Measurements from ENCODE around the gene SFXN4. TPM values are rescaled to one million over a fixed set of nuclear protein-coding genes. Genes with fewer than 3 reads are reported as not detected.
A peak's percentile ranks its signal among the peaks of the same experiment; 100 is the strongest.

The SFXN4 gene
- total and polyA plus RNA-seq, 2 of the 13 experiments (the other 11 are each of a cell fraction or from before 2014, with no cell fraction given): 47.7 to 64.9 TPM

GRCh38 chr10:119120413-119120867 is 45.1 kb downstream of the SFXN4 start (continued):
- TF ChIP-seq ZNF280D (CRISPR knock-in tag; IDR thresholded peaks at IDR 0.05) (no peak), KDM2A (CRISPR knock-in tag; IDR thresholded peaks at IDR 0.05; ENCODE audit: borderline replicate concordance, low read depth) (no peak), E2F5 (CRISPR knock-in tag; conservative IDR thresholded peaks at IDR 0.05) (no peak), TBL1XR1 (IDR thresholded peaks at IDR 0.05; ENCODE audit: borderline replicate concordance, low read length, partially characterized antibody) (peak; percentile 98), ISX (CRISPR knock-in tag; conservative IDR thresholded peaks at IDR 0.05) (no peak), TBP (CRISPR knock-in tag; IDR thresholded peaks at IDR 0.05) (no peak), NFE2L1 (CRISPR knock-in tag; IDR thresholded peaks at IDR 0.05; ENCODE audit: borderline replicate concordance) (peak; percentile 84; the same call in 1 of the 2 replicates), MIXL1 (CRISPR knock-in tag; IDR thresholded peaks at IDR 0.05) (peak; percentile 93), SOX5 (CRISPR knock-in tag; IDR thresholded peaks at IDR 0.05; ENCODE audit: borderline replicate concordance) (peak; percentile 85), FOXA1 (IDR thresholded peaks at IDR 0.05) (no peak), FOXA1 (CRISPR knock-in tag; IDR thresholded peaks at IDR 0.05) (peak; percentile 69), HOXD1 (CRISPR knock-in tag; IDR thresholded peaks at IDR 0.05) (no peak), NONO (IDR thresholded peaks at IDR 0.05) (no peak), NONO (CRISPR knock-in tag; conservative IDR thresholded peaks at IDR 0.05) (peak; percentile 75), KDM5B (CRISPR knock-in tag; IDR thresholded peaks at IDR 0.05; ENCODE audit: borderline replicate concordance) (no peak), ZBTB39 (CRISPR knock-in tag; IDR thresholded peaks at IDR 0.05) (no peak), NR1H2 (CRISPR knock-in tag; IDR thresholded peaks at IDR 0.05; ENCODE audit: borderline replicate concordance, low read depth) (no peak), ZSCAN31 (CRISPR knock-in tag; IDR thresholded peaks at IDR 0.05; ENCODE audit: low read depth) (no peak), ZNF660 (CRISPR knock-in tag; IDR thresholded peaks at IDR 0.05; ENCODE audit: borderline replicate concordance, low read depth) (no peak), ZNF354B (CRISPR knock-in tag; IDR thresholded peaks at IDR 0.05) (no peak), GPBP1L1 (CRISPR knock-in tag; IDR thresholded peaks at IDR 0.05) (no peak), ZNF652 (CRISPR knock-in tag; IDR thresholded peaks at IDR 0.05; ENCODE audit: borderline replicate concordance, low read depth) (peak; percentile 73; the same call in 1 of the 2 replicates), FOXO4 (CRISPR knock-in tag; conservative IDR thresholded peaks at IDR 0.05) (no peak), ZNF776 (CRISPR knock-in tag; IDR thresholded peaks at IDR 0.05) (no peak)
